Measurements from ENCODE around the gene MRPS11. TPM values are rescaled to one million over a fixed set of nuclear protein-coding genes. Genes with fewer than 3 reads are reported as not detected.

The MRPS11 gene
- total RNA-seq, 1 experiment from 2014 or later, result 48.4 TPM

- Histone ChIP-seq H3K27me3 (replicated peaks; ENCODE audit: control insufficient read depth, insufficient read depth, low read length) (no peaks in the 10 kb centered on the region), H3K4me1 (no peaks in the 10 kb centered on the region), H3K9me3 (no peaks in the 10 kb centered on the region), H3K4me3 (ENCODE audit: low read depth, low read length) (no peak overlapping the region), H3K36me3 (ENCODE audit: control insufficient read depth, insufficient read depth, low read length) (no peaks in the 10 kb centered on the region)
- peaks cover 6% of the 10 kb centered on the region for H3K36me3 Mint-ChIP-seq (ENCODE audit: insufficient read depth, unreplicated experiment)
- intact Hi-C loops (cut with micrococcal nuclease; ENCODE audit: unreplicated experiment), result no loop called here
- no peak overlapping the region for H3K27ac Mint-ChIP-seq (ENCODE audit: unreplicated experiment)
- H3K4me3 Mint-ChIP-seq (ENCODE audit: unreplicated experiment), result no peak overlapping the region
- CTCF ChIA-PET, result no interaction called here
- H3K9me3 Mint-ChIP-seq (ENCODE audit: unreplicated experiment), result no peaks in the 10 kb centered on the region
- POLR2A ChIA-PET, result no interaction called here
- no peaks in the 10 kb centered on the region for H3K27me3 Mint-ChIP-seq (ENCODE audit: insufficient read depth, unreplicated experiment)
- no TSS peak for BruUV-seq (replicated peaks)
- DNase-seq, result no peak
- no peak for TF ChIP-seq CTCF (IDR thresholded peaks at IDR 0.05; ENCODE audit: insufficient read depth in 1 of 2, low read depth in 1 of 2, low read length in 1 of 2, severe bottlenecking in 1 of 2, unreplicated experiment in 1 of 2)
- peaks cover 5% of the 10 kb centered on the region for H3K4me1 Mint-ChIP-seq (ENCODE audit: low read depth, unreplicated experiment)
These were observed 17.3 kb downstream of the MRPS11 start for GRCh38 chr15:88484682-88485331.

- Histone ChIP-seq H3K36me3 (ENCODE audit: control insufficient read depth, insufficient read depth, low read length) (no peaks in the 10 kb centered on the region), H3K9me3 (no peaks in the 10 kb centered on the region), H3K4me1 (no peaks in the 10 kb centered on the region), H3K27me3 (replicated peaks; ENCODE audit: control insufficient read depth, insufficient read depth, low read length) (no peaks in the 10 kb centered on the region), H3K4me3 (ENCODE audit: low read depth, low read length) (no peak overlapping the region)
- H3K36me3 Mint-ChIP-seq (ENCODE audit: insufficient read depth, unreplicated experiment), result no peaks in the 10 kb centered on the region
- TF ChIP-seq CTCF (IDR thresholded peaks at IDR 0.05; ENCODE audit: insufficient read depth in 1 of 2, low read depth in 1 of 2, low read length in 1 of 2, severe bottlenecking in 1 of 2, unreplicated experiment in 1 of 2), result no peak
- H3K4me1 Mint-ChIP-seq (ENCODE audit: low read depth, unreplicated experiment), result no peaks in the 10 kb centered on the region
- no peaks in the 10 kb centered on the region for H3K27me3 Mint-ChIP-seq (ENCODE audit: insufficient read depth, unreplicated experiment)
- BruUV-seq (replicated peaks), result no TSS peak
- no peak for DNase-seq
- CTCF ChIA-PET, result no interaction called here
- no peak overlapping the region for H3K27ac Mint-ChIP-seq (ENCODE audit: unreplicated experiment)
- no peaks in the 10 kb centered on the region for H3K9me3 Mint-ChIP-seq (ENCODE audit: unreplicated experiment)
- POLR2A ChIA-PET, result no interaction called here
- intact Hi-C loops (cut with micrococcal nuclease; ENCODE audit: unreplicated experiment), result no loop called here
- H3K4me3 Mint-ChIP-seq (ENCODE audit: unreplicated experiment), result no peak overlapping the region
These were observed 19.8 kb downstream of the MRPS11 start for GRCh38 chr15:88487178-88487795.

- intact Hi-C loops (cut with micrococcal nuclease; ENCODE audit: unreplicated experiment), result no loop called here
- H3K36me3 ChIP-seq (ENCODE audit: control insufficient read depth, insufficient read depth, low read length), result no peaks in the 10 kb centered on the region
- H3K36me3 Mint-ChIP-seq (ENCODE audit: insufficient read depth, unreplicated experiment), result no peaks in the 10 kb centered on the region
- H3K9me3 ChIP-seq, result no peaks in the 10 kb centered on the region
- H3K4me3 ChIP-seq (ENCODE audit: low read depth, low read length), result no peak overlapping the region
- no TSS peak for BruUV-seq (replicated peaks)
- H3K9me3 Mint-ChIP-seq (ENCODE audit: unreplicated experiment), result no peaks in the 10 kb centered on the region
- H3K27me3 ChIP-seq (replicated peaks; ENCODE audit: control insufficient read depth, insufficient read depth, low read length), result no peaks in the 10 kb centered on the region
- no peak for DNase-seq
- POLR2A ChIA-PET, result no interaction called here
- no peak for TF ChIP-seq CTCF (IDR thresholded peaks at IDR 0.05; ENCODE audit: insufficient read depth in 1 of 2, low read depth in 1 of 2, low read length in 1 of 2, severe bottlenecking in 1 of 2, unreplicated experiment in 1 of 2)
- no peak overlapping the region for H3K27ac Mint-ChIP-seq (ENCODE audit: unreplicated experiment)
- CTCF ChIA-PET, result no interaction called here
- no peak overlapping the region for H3K4me3 Mint-ChIP-seq (ENCODE audit: unreplicated experiment)
- H3K4me1 ChIP-seq, result no peaks in the 10 kb centered on the region
- H3K4me1 Mint-ChIP-seq (ENCODE audit: low read depth, unreplicated experiment), result no peaks in the 10 kb centered on the region
- H3K27me3 Mint-ChIP-seq (ENCODE audit: insufficient read depth, unreplicated experiment), result no peaks in the 10 kb centered on the region
These were observed 20.5 kb downstream of the MRPS11 start for GRCh38 chr15:88487796-88488523.

Data from Caco-2 (cell line).